Measurements from ENCODE around the gene FSIP1. TPM values are rescaled to one million over a fixed set of nuclear protein-coding genes. Genes with fewer than 3 reads are reported as not detected.

Gene FSIP1
- total RNA-seq, 1 donor from 2014 or later: 0.41 TPM

GRCh38 chr15:39593071-39593655 lies 189.5 kb downstream of the FSIP1 start:
- Mint-ChIP-seq H3K36me3 (ENCODE audit: low read depth, unreplicated experiment) (peaks cover 5% of the 10 kb centered on the region), H3K27ac (ENCODE audit: unreplicated experiment) (peak overlapping the region; percentile 1), H3K4me1 (ENCODE audit: unreplicated experiment) (no peaks in the 10 kb centered on the region), H3K9me3 (ENCODE audit: unreplicated experiment) (no peaks in the 10 kb centered on the region), H3K27me3 (ENCODE audit: unreplicated experiment) (no peaks in the 10 kb centered on the region), H3K4me3 (ENCODE audit: unreplicated experiment) (no peak overlapping the region)
- no peak for DNase-seq (ENCODE audit: low spot score)
- TF ChIP-seq CTCF (IDR thresholded peaks at IDR 0.05; ENCODE audit: unreplicated experiment): no peak

DNA sequence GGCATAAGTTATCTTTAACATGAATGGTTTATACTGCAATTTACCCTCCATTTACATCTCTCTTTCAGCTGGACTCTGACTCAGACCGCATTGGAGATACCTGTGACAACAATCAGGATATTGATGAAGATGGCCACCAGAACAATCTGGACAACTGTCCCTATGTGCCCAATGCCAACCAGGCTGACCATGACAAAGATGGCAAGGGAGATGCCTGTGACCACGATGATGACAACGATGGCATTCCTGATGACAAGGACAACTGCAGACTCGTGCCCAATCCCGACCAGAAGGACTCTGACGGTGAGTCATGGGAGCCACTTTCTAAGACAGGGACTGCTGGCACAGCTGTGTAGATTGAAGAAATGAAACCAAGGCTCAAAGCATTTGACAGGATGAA lies 190.1 kb downstream of the FSIP1 start:
- Mint-ChIP-seq H3K9me3 (ENCODE audit: unreplicated experiment) (no peaks in the 10 kb centered on the region), H3K36me3 (ENCODE audit: low read depth, unreplicated experiment) (peaks cover 5% of the 10 kb centered on the region), H3K4me1 (ENCODE audit: unreplicated experiment) (no peaks in the 10 kb centered on the region), H3K27me3 (ENCODE audit: unreplicated experiment) (no peaks in the 10 kb centered on the region), H3K4me3 (ENCODE audit: unreplicated experiment) (no peak overlapping the region), H3K27ac (ENCODE audit: unreplicated experiment) (no peak overlapping the region)
- DNase-seq (ENCODE audit: low spot score): no peak
- no peak for TF ChIP-seq CTCF (IDR thresholded peaks at IDR 0.05; ENCODE audit: unreplicated experiment)

DNA sequence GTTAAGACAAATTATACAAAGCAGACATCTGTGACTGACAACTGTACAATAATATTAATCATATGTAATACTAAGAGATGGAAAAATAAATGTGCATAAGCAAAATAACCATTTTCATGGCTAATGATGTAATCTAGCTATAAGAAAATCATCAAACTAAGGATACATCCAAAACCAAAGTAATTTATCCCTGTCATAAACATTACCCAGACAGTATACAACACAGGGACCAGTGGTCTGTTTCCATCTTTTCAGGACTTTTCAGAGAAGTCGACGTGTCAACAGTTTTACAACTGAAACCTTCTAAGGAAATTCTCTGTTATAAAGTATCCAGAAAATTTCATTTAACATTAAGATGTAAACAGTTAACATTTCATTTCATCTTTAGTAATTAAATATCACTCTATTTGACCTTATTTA lies 190.7 kb downstream of the FSIP1 start:
- no peak for DNase-seq (ENCODE audit: low spot score)
- Mint-ChIP-seq H3K36me3 (ENCODE audit: low read depth, unreplicated experiment) (peaks cover 5% of the 10 kb centered on the region), H3K4me3 (ENCODE audit: unreplicated experiment) (no peak overlapping the region), H3K27ac (ENCODE audit: unreplicated experiment) (no peak overlapping the region), H3K9me3 (ENCODE audit: unreplicated experiment) (no peaks in the 10 kb centered on the region), H3K27me3 (ENCODE audit: unreplicated experiment) (no peaks in the 10 kb centered on the region), H3K4me1 (ENCODE audit: unreplicated experiment) (no peaks in the 10 kb centered on the region)
- no peak for TF ChIP-seq CTCF (IDR thresholded peaks at IDR 0.05; ENCODE audit: unreplicated experiment)

DNA sequence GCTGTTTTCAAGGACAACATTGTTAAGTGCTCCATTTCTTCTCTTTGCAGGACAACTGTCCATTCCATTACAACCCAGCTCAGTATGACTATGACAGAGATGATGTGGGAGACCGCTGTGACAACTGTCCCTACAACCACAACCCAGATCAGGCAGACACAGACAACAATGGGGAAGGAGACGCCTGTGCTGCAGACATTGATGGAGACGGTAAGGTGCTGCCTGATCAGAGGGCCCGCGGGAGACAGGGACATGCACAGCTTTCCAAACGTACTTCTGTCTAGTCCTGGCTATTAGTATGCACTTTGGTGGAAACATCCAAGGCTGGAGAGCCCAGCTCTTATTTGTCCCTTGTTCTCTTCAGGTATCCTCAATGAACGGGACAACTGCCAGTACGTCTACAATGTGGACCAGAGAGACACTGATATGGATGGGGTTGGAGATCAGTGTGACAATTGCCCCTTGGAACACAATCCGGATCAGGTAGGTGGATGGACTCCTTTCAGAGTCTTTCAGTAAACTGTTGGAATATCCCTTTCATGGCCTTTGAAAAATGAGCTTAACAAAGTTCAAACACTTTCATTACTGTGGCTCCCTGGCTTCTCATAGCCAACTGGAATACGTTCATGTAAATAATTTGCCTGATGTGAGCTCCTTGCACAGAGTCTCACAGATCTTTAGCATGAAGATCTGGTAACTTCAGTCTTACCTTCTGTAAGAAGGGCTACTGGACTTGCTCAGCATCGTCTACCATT lies 191.3 kb downstream of the FSIP1 start:
- H3K27ac Mint-ChIP-seq (ENCODE audit: unreplicated experiment): no peak overlapping the region
- H3K4me3 Mint-ChIP-seq (ENCODE audit: unreplicated experiment): no peak overlapping the region
- DNase-seq (ENCODE audit: low spot score): no peak
- no peaks in the 10 kb centered on the region for H3K27me3 Mint-ChIP-seq (ENCODE audit: unreplicated experiment)
- no peaks in the 10 kb centered on the region for H3K4me1 Mint-ChIP-seq (ENCODE audit: unreplicated experiment)
- H3K36me3 Mint-ChIP-seq (ENCODE audit: low read depth, unreplicated experiment): peaks cover 5% of the 10 kb centered on the region
- H3K9me3 Mint-ChIP-seq (ENCODE audit: unreplicated experiment): no peaks in the 10 kb centered on the region
- TF ChIP-seq CTCF (IDR thresholded peaks at IDR 0.05; ENCODE audit: unreplicated experiment): no peak
